ENCODE data around the gene SLC23A1.

GRCh38 chr5:139395844-139396640, 12.9 kb upstream of the SLC23A1 start:
- TF ChIP-seq ZHX1 (CRISPR knock-in tag; IDR thresholded peaks at IDR 0.05; ENCODE audit: low read depth): no peak
- peak; percentile 73 for TF ChIP-seq FOSL2 (CRISPR knock-in tag; IDR thresholded peaks at IDR 0.05)
- no peak for TF ChIP-seq NFYB (CRISPR knock-in tag; IDR thresholded peaks at IDR 0.05)
- no peak for TF ChIP-seq PAF1 (CRISPR knock-in tag; IDR thresholded peaks at IDR 0.05)
- TF ChIP-seq POLR2A (IDR thresholded peaks at IDR 0.05; ENCODE audit: insufficient read depth in 1 of 2, low read depth in 2 of 2, low read length in 2 of 2): no peak
- TF ChIP-seq EP300 (IDR thresholded peaks at IDR 0.05; ENCODE audit: low read depth in 2 of 2, low read length in 2 of 2): no peak
- no peak for TF ChIP-seq EP300 (CRISPR knock-in tag; IDR thresholded peaks at IDR 0.05; ENCODE audit: borderline replicate concordance)
- TF ChIP-seq GABPA (IDR thresholded peaks at IDR 0.05; ENCODE audit: low read depth, low read length): no peak
- TF ChIP-seq GABPA (CRISPR knock-in tag; IDR thresholded peaks at IDR 0.05; ENCODE audit: low read depth): no peak
- no peak for TF ChIP-seq MLXIP (CRISPR knock-in tag; IDR thresholded peaks at IDR 0.05; ENCODE audit: borderline replicate concordance)
- no peak for TF ChIP-seq EEA1 (CRISPR knock-in tag; IDR thresholded peaks at IDR 0.05; ENCODE audit: borderline replicate concordance)
- TF ChIP-seq CHD2 (IDR thresholded peaks at IDR 0.05; ENCODE audit: low read depth, low read length): no peak
- no peak for TF ChIP-seq SOX6 (IDR thresholded peaks at IDR 0.05)
- no peak for TF ChIP-seq SOX6 (CRISPR knock-in tag; IDR thresholded peaks at IDR 0.05)
- TF ChIP-seq POLR2AphosphoS5 (IDR thresholded peaks at IDR 0.05; ENCODE audit: low read depth, low read length): no peak
- TF ChIP-seq PLRG1 (conservative IDR thresholded peaks at IDR 0.05): no peak

Data from HepG2 (cell line).